KMS-11 (cell line): Measurements from ENCODE around the gene SMARCA4.
"Not testable (repeated sequence)": the region's sequence is repeated elsewhere in the genome, so short reads cannot be mapped to it uniquely, and the experiment has no call there.

Experiments used
- H2AFZ ChIP-seq: fragments of 200-600 bp; sonication (generic); 2 replicates; pipeline ENCODE4 v1.6.1; 2016; ENCODE audit warnings: antibody characterized with exemption, mixed run types, low read depth
- H3K27ac ChIP-seq: fragments of 200-600 bp; sonication (generic); 2 replicates; pipeline ENCODE4 v1.6.1; 2016; ENCODE audit warnings: mild to moderate bottlenecking, mixed run types
- H3K27me3 ChIP-seq: fragments of 200-600 bp; sonication (generic); 2 replicates; pipeline ENCODE4 v1.6.1; 2017; ENCODE audit warnings: mild to moderate bottlenecking, low read depth, mixed run types, moderate library complexity; ENCODE audit not compliant: insufficient read depth
- H3K36me3 ChIP-seq: fragments of 200-600 bp; sonication (generic); 2 replicates; pipeline ENCODE4 v1.6.1; 2017; ENCODE audit warnings: mild to moderate bottlenecking, mixed run types; ENCODE audit not compliant: insufficient read depth
- H3K4me1 ChIP-seq: fragments of 200-600 bp; sonication (generic); 2 replicates; pipeline ENCODE4 v1.6.1; 2016; ENCODE audit warnings: mild to moderate bottlenecking, low read depth, mixed run types; ENCODE audit not compliant: poor library complexity, severe bottlenecking
- H3K4me2 ChIP-seq: fragments of 200-600 bp; sonication (generic); 2 replicates; pipeline ENCODE4 v1.7.0; 2016; ENCODE audit warnings: mild to moderate bottlenecking, mixed run types
- H3K4me3 ChIP-seq: fragments of 200-600 bp; sonication (generic); IDR thresholded peaks from 2 replicates; pipeline ENCODE4 v1.6.1; 2017; ENCODE audit warnings: low read depth, low read length, mixed read lengths; ENCODE audit not compliant: insufficient read depth
- H3K79me2 ChIP-seq: fragments of 200-600 bp; sonication (generic); 2 replicates; pipeline ENCODE4 v1.6.1; 2016; ENCODE audit warnings: low read depth, mixed run types; ENCODE audit not compliant: insufficient read depth
- H3K9ac ChIP-seq: fragments of 200-600 bp; sonication (generic); 2 replicates; pipeline ENCODE4 v1.6.1; 2016; ENCODE audit warnings: mild to moderate bottlenecking, mixed run types
- H4K20me1 ChIP-seq: fragments of 200-600 bp; sonication (generic); 2 replicates; pipeline ENCODE4 v1.6.1; 2016; ENCODE audit warnings: mild to moderate bottlenecking, mixed run types; ENCODE audit not compliant: insufficient read depth
- TF ChIP-seq, protein P1 (sequence below): fragments of 200-600 bp; sonication (generic); conservative IDR thresholded peaks from 2 replicates; pipeline ENCODE4 v1.6.1; 2017; ENCODE audit warnings: low read depth, mild to moderate bottlenecking, antibody characterized with exemption, low read length, moderate library complexity, mixed read lengths

SMARCA4 gene

DNA sequence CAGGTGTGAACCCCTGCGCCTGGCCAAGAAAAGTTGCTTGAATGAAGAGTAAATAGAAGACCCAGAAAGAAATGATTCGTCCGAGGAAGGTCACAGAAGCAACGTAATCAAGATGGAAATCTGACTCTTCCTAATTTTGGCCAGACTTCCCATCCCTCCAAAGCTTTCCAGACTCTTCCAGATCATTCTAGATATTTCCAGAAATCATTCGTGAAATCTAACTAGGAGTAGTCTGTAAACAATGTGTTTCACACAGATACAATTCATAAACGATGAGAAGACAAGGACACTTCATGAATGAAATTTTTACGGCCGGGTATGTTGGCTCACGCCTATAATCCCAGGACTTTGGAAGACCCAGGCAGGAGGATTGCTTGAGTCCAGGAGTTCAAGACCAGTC lies 119.2 kb downstream of the SMARCA4 start:
- H3K27ac ChIP-seq, result no peak overlapping the region
- TF ChIP-seq, protein P1, sequence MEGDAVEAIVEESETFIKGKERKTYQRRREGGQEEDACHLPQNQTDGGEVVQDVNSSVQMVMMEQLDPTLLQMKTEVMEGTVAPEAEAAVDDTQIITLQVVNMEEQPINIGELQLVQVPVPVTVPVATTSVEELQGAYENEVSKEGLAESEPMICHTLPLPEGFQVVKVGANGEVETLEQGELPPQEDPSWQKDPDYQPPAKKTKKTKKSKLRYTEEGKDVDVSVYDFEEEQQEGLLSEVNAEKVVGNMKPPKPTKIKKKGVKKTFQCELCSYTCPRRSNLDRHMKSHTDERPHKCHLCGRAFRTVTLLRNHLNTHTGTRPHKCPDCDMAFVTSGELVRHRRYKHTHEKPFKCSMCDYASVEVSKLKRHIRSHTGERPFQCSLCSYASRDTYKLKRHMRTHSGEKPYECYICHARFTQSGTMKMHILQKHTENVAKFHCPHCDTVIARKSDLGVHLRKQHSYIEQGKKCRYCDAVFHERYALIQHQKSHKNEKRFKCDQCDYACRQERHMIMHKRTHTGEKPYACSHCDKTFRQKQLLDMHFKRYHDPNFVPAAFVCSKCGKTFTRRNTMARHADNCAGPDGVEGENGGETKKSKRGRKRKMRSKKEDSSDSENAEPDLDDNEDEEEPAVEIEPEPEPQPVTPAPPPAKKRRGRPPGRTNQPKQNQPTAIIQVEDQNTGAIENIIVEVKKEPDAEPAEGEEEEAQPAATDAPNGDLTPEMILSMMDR, result no peak
- H3K4me3 ChIP-seq, result no peak overlapping the region
- no peak overlapping the region for H3K9ac ChIP-seq
- H3K79me2 ChIP-seq, result no peaks in the 10 kb centered on the region
- no peaks in the 10 kb centered on the region for H4K20me1 ChIP-seq
- H2AFZ ChIP-seq, result no peak overlapping the region
- H3K4me1 ChIP-seq, result no peaks in the 10 kb centered on the region
- no peak overlapping the region for H3K4me2 ChIP-seq
- H3K27me3 ChIP-seq, result no peaks in the 10 kb centered on the region
- no peaks in the 10 kb centered on the region for H3K36me3 ChIP-seq

DNA sequence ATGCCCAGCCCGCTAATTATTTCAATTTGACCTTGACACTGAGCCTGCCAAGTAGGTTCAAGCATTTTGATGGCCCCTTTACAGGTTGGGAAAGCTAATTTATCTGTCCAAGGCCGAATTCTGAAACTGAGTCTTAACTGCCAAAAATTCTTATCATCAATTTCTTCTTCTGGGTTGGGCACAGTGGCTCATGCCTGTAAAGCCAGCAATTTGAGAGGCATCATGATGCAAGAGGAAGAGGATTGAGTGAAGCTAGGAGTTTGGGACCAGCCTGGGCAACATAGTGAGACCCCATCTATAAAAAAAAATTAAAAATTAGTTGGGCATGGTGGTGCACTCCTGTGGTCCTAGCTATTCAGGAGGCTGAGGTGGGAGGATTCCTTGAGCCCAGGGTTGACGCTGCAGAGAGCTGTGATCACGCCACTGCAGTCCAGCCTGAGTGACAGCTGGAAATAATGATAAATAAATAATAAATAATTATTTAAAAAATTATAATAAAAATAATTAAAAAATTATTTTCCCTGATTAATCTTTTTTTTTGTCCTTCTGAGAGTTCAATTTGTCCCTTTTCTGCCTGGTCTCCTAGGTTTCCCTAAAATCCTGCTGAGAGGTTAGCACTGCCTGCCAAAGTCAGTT lies 127.2 kb downstream of the SMARCA4 start:
- peaks cover 33% of the 10 kb centered on the region for H3K4me1 ChIP-seq
- H2AFZ ChIP-seq, result peak overlapping the region; percentile 39; the same call in 1 of the 2 replicates
- H3K4me3 ChIP-seq, result no peak overlapping the region
- peaks cover 13% of the 10 kb centered on the region; the same call in 1 of the 2 replicates for H4K20me1 ChIP-seq
- TF ChIP-seq, protein P1, result no peak
- peaks cover 33% of the 10 kb centered on the region for H3K79me2 ChIP-seq
- peak overlapping the region; percentile 89 for H3K27ac ChIP-seq
- H3K27me3 ChIP-seq, result no peaks in the 10 kb centered on the region
- peaks cover 4% of the 10 kb centered on the region; the same call in 1 of the 2 replicates for H3K36me3 ChIP-seq
- peak overlapping the region; percentile 94 for H3K4me2 ChIP-seq
- peak overlapping the region; percentile 88; the same call in 1 of the 2 replicates for H3K9ac ChIP-seq

DNA sequence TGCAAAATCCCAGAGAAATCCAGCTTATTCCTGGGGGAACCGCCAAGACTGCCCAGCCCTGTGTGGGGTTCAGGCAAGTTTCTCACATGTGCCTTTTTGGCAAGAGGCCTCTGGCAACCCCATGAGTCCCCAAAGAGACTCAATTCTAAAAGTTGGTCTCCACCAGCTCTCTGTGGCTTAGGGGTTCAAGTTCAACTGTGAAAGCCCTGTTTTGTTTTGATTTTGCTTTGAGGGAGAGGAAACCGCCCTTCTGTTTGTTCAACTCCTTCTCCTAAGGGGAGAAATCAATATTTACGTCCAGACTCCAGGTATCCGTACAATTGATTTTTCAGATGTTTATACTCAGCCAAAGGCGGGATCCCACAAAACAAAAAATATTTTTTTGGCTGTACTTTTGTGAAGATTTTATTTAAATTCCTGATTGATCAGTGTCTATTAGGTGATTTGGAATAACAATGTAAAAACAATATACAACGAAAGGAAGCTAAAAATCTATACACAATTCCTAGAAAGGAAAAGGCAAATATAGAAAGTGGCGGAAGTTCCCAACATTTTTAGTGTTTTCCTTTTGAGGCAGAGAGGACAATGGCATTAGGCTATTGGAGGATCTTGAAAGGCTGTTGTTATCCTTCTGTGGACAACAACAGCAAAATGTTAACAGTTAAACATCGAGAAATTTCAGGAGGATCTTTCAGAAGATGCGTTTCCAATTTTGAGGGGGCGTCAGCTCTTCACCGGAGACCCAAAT lies 127.8 kb downstream of the SMARCA4 start:
- TF ChIP-seq, protein P1, result no peak
- Histone ChIP-seq H3K79me2 (peaks cover 40% of the 10 kb centered on the region), H3K4me3 (no peak overlapping the region), H3K4me2 (peak overlapping the region; percentile 94), H2AFZ (peak overlapping the region; percentile 39; the same call in 1 of the 2 replicates), H4K20me1 (peaks cover 18% of the 10 kb centered on the region; the same call in 1 of the 2 replicates), H3K27me3 (no peaks in the 10 kb centered on the region), H3K27ac (peak overlapping the region; percentile 89), H3K36me3 (peaks cover 4% of the 10 kb centered on the region; the same call in 1 of the 2 replicates), H3K9ac (peak overlapping the region; percentile 88), H3K4me1 (peaks cover 33% of the 10 kb centered on the region)

DNA sequence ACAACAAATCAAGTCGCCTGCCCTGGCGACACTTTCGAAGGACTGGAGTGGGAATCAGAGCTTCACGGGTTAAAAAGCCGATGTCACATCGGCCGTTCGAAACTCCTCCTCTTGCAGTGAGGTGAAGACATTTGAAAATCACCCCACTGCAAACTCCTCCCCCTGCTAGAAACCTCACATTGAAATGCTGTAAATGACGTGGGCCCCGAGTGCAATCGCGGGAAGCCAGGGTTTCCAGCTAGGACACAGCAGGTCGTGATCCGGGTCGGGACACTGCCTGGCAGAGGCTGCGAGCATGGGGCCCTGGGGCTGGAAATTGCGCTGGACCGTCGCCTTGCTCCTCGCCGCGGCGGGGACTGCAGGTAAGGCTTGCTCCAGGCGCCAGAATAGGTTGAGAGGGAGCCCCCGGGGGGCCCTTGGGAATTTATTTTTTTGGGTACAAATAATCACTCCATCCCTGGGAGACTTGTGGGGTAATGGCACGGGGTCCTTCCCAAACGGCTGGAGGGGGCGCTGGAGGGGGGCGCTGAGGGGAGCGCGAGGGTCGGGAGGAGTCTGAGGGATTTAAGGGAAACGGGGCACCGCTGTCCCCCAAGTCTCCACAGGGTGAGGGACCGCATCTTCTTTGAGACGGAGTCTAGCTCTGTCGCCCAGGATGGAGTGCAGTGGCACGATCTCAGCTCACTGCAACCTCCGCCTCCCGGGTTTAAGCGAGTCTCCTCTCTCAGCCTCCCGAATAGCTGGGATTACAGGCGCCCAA lies 128.6 kb downstream of the SMARCA4 start, which contains the start of gene LDLR:
Gene LDLR, plus strand, starts transcription at position 210 of the 760 bp plus-strand sequence. Its CDS starts 86 bp downstream, at position 296.
- H3K4me2 ChIP-seq, result peak within 1 kb of the TSS; percentile 94
- H2AFZ ChIP-seq, result peak within 1 kb of the TSS; percentile 39; the same call in 1 of the 2 replicates
- TF ChIP-seq, protein P1, result no peak
- peaks cover 24% of the 10 kb centered on the region; the same call in 1 of the 2 replicates for H4K20me1 ChIP-seq
- H3K27ac ChIP-seq, result peak within 1 kb of the TSS; percentile 89
- no peaks in the 10 kb centered on the region for H3K27me3 ChIP-seq
- H3K4me1 ChIP-seq, result peaks cover 38% of the 10 kb centered on the region
- H3K36me3 ChIP-seq, result peaks cover 6% of the 10 kb centered on the region; the same call in 1 of the 2 replicates
- H3K79me2 ChIP-seq, result peaks cover 47% of the 10 kb centered on the region
- H3K9ac ChIP-seq, result peak within 1 kb of the TSS; percentile 88
- H3K4me3 ChIP-seq, result no peak within 1 kb of the TSS

DNA sequence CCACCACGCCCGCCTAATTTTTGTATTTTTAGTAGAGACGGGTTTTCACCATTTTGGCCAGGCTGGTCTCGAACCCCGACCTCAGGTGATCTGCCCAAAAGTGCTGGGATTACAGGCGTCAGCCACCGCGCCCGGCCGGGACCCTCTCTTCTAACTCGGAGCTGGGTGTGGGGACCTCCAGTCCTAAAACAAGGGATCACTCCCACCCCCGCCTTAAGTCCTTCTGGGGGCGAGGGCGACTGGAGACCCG lies 129.1 kb downstream of the SMARCA4 start:
- peaks cover 42% of the 10 kb centered on the region for H3K4me1 ChIP-seq

More for the DNA sequence above, 129.1 kb downstream of the SMARCA4 start:
- not testable (repeated sequence) for H3K36me3 ChIP-seq, H3K27me3 ChIP-seq, H3K4me3 ChIP-seq
- peak overlapping the region; percentile 88 for H3K9ac ChIP-seq
- peak overlapping the region; percentile 94; the same call in 1 of the 2 replicates for H3K4me2 ChIP-seq
- H3K79me2 ChIP-seq, result peaks cover 52% of the 10 kb centered on the region
- H2AFZ ChIP-seq, result peak overlapping the region; percentile 32; the same call in 1 of the 2 replicates
- H3K27ac ChIP-seq, result peak overlapping the region; percentile 89
- H4K20me1 ChIP-seq, result peaks cover 26% of the 10 kb centered on the region; the same call in 1 of the 2 replicates
